Suprapubic skin (tissue), 4 donors: Measurements from ENCODE around the gene HIGD2A.

ENCODE experiments used
- EP300 ChIP-seq: sonication (generic); formaldehyde crosslinking; IDR thresholded peaks from one replicate; pipeline ENCODE4 v1.6.1; 2017; ENCODE audit warnings: antibody characterized with exemption
- POLR2AphosphoS5 ChIP-seq, 3 donors: sonication (generic); formaldehyde crosslinking; IDR thresholded peaks; one replicate each; pipeline ENCODE4 v1.6.1; 2017; ENCODE audit warnings: antibody characterized with exemption in 3 of 3
- TF ChIP-seq, protein P1 (sequence below), 2 donors: fragments of 200-600 bp in 1 of 2; fragments of 450-650 bp in 1 of 2; sonication (generic) in 1 of 2; IDR thresholded peaks; one replicate each; pipeline ENCODE4 v1.5.1; 2016 to 2019; ENCODE audit warnings: antibody characterized with exemption in 2 of 2, mild to moderate bottlenecking in 1 of 2, moderate library complexity in 1 of 2

DNA sequence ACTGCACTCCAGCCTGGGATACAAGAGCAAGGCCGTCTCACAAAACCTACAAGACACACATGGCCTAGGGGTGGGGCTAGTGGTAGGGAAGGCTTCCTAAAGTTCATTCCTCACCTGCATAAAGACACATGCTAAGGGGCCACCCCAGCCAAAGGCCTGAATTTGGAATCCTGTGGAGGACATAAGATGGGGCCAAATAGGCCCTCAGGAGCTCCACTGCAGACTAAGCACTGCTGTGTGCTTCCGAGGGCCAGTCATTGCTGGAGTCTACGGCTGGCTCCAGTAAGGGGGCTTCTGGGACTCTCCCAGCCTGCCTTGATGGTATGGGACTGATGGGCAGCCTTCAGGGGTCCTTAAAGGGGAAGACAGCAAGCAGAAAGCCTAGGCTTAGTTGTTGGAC is 5.8 kb upstream of the HIGD2A start:
- TF ChIP-seq, protein P1, sequence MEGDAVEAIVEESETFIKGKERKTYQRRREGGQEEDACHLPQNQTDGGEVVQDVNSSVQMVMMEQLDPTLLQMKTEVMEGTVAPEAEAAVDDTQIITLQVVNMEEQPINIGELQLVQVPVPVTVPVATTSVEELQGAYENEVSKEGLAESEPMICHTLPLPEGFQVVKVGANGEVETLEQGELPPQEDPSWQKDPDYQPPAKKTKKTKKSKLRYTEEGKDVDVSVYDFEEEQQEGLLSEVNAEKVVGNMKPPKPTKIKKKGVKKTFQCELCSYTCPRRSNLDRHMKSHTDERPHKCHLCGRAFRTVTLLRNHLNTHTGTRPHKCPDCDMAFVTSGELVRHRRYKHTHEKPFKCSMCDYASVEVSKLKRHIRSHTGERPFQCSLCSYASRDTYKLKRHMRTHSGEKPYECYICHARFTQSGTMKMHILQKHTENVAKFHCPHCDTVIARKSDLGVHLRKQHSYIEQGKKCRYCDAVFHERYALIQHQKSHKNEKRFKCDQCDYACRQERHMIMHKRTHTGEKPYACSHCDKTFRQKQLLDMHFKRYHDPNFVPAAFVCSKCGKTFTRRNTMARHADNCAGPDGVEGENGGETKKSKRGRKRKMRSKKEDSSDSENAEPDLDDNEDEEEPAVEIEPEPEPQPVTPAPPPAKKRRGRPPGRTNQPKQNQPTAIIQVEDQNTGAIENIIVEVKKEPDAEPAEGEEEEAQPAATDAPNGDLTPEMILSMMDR (IDR thresholded peaks at IDR 0.05) = no peak
- TF ChIP-seq EP300 = no peak
- no peak for TF ChIP-seq POLR2AphosphoS5 (IDR thresholded peaks at IDR 0.05)
